SK-N-MC (cell line): ENCODE measurements around the gene RAB6B.

Experiments used
- EZH2 ChIP-seq: fragments of 200-600 bp; sonication (generic); IDR thresholded peaks from one replicate; pipeline ENCODE4 v1.6.1; 2017; ENCODE audit warnings: antibody characterized with exemption
- FOXP2 ChIP-seq: optimal IDR thresholded peaks from 2 replicates; pipeline ENCODE3; 2011; ENCODE audit warnings: mild to moderate bottlenecking, moderate library complexity; ENCODE audit not compliant: insufficient read depth; ENCODE audit errors: extremely low read length, control extremely low read depth
- POLR2AphosphoS5 ChIP-seq: IDR thresholded peaks from 2 replicates; pipeline ENCODE4 v1.6.1; 2012; ENCODE audit warnings: mild to moderate bottlenecking, low read depth, low read length, borderline replicate concordance

GRCh38 chr3:133928903-133929607, 33.4 kb upstream of the RAB6B start:
- TF ChIP-seq POLR2AphosphoS5 (no peak), FOXP2 (no peak), EZH2 (no peak)
